Neural progenitor cell (in vitro differentiated cells): ENCODE results near the gene DCP2.

Experiments used
- EZH2 ChIP-seq: fragments of 200-600 bp; sonication (generic); IDR thresholded peaks from 2 replicates; pipeline ENCODE4 v1.6.1; 2017; ENCODE audit warnings: antibody characterized with exemption, mild to moderate bottlenecking, moderate library complexity
- TF ChIP-seq, protein P1 (sequence below): fragments of 200-600 bp; sonication (generic); IDR thresholded peaks from 2 replicates; pipeline ENCODE4 v1.5.1; 2017; ENCODE audit warnings: antibody characterized with exemption, mild to moderate bottlenecking

DNA sequence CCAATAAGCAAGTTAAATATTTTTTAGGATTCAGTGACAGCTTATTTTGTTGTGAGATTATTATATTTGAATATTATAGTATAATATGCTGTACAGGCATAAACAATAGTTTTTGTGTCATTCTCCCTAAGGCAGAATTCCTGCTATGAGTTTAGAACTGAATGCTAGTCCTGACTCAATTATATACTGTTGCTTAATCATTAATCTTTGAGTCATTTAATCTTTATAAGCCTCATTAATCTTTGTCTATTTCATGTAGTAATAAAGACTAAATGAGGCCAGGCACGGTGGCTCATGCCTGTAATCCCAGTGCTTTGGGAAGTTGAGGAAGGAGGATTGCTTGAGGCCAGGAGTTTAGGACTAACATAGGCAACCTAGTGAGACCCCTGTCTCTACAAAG lies 3.6 kb upstream of the DCP2 start:
- TF ChIP-seq, protein P1, sequence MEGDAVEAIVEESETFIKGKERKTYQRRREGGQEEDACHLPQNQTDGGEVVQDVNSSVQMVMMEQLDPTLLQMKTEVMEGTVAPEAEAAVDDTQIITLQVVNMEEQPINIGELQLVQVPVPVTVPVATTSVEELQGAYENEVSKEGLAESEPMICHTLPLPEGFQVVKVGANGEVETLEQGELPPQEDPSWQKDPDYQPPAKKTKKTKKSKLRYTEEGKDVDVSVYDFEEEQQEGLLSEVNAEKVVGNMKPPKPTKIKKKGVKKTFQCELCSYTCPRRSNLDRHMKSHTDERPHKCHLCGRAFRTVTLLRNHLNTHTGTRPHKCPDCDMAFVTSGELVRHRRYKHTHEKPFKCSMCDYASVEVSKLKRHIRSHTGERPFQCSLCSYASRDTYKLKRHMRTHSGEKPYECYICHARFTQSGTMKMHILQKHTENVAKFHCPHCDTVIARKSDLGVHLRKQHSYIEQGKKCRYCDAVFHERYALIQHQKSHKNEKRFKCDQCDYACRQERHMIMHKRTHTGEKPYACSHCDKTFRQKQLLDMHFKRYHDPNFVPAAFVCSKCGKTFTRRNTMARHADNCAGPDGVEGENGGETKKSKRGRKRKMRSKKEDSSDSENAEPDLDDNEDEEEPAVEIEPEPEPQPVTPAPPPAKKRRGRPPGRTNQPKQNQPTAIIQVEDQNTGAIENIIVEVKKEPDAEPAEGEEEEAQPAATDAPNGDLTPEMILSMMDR: no peak
- TF ChIP-seq EZH2: no peak
